ENCODE results near the gene PLA2G5. TPM values are rescaled to one million over a fixed set of nuclear protein-coding genes. Genes with fewer than 3 reads are reported as not detected.

PLA2G5 gene
- total RNA-seq, 2 experiments from 2014 or later: not detected

- Histone ChIP-seq H3K4me1 (ENCODE audit: insufficient read depth, low read length, poor library complexity, severe bottlenecking) (peaks cover 29% of the 10 kb centered on the region), H4K20me1 (ENCODE audit: insufficient read depth, low read length) (no peaks in the 10 kb centered on the region), H3K4me2 (ENCODE audit: low read length) (no peak overlapping the region), H3K36me3 (ENCODE audit: insufficient read depth, low read length) (no peaks in the 10 kb centered on the region), H3K9me2 (ENCODE audit: insufficient read depth, low read length) (no peaks in the 10 kb centered on the region), H2AFZ (ENCODE audit: low read length) (no peak overlapping the region), H3K9me3 (ENCODE audit: low read length) (no peaks in the 10 kb centered on the region), H3K4me3 (ENCODE audit: low read depth, low read length, poor library complexity, severe bottlenecking) (no peak overlapping the region), H3K79me2 (ENCODE audit: insufficient read depth, low read depth, low read length) (no peaks in the 10 kb centered on the region), H3K27ac (ENCODE audit: low read depth, low read length, poor library complexity, severe bottlenecking) (no peak overlapping the region)
- ChIA-PET POLR2A (no interaction called here), CTCF (ENCODE audit: unreplicated experiment) (no interaction called here)
- TF ChIP-seq EZH2phosphoT487 (IDR thresholded peaks at IDR 0.05; ENCODE audit: borderline replicate concordance, low read depth, low read length) (no peak), CTCF (conservative IDR thresholded peaks at IDR 0.05; ENCODE audit: low read length) (no peak)
- intact Hi-C loops (cut with micrococcal nuclease; ENCODE audit: unreplicated experiment): no loop called here
- BruUV-seq (replicated peaks): no TSS peak
- DNase-seq (ENCODE audit: low spot score): no peak
Measured at GRCh38 chr1:20083178-20083944, 13.4 kb downstream of the PLA2G5 start.

DNA sequence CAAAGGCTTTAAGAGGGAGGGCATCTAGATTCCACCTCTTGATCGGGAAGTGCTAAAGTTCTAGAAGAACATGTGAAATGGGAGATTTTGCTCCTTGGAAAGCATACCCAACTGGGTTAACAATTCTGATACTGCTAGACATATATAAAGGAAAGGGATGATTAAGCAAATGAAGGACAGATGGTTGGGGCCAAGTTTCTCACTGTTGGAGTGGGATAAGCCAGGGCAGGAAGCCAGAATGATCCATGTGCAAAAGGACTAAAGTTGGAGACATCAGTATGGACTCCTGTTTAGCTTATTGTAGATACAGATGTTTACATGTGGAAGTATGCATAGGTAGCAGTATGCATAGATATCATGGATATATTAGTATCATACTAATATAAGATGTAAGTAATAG lies 16.8 kb downstream of the PLA2G5 start:
- no TSS peak for BruUV-seq (replicated peaks)
- H3K36me3 ChIP-seq (ENCODE audit: insufficient read depth, low read length): no peaks in the 10 kb centered on the region
- H3K9me2 ChIP-seq (ENCODE audit: insufficient read depth, low read length): no peaks in the 10 kb centered on the region
- DNase-seq (ENCODE audit: low spot score): no peak
- no peak overlapping the region for H3K4me3 ChIP-seq (ENCODE audit: low read depth, low read length, poor library complexity, severe bottlenecking)
- H3K4me1 ChIP-seq (ENCODE audit: insufficient read depth, low read length, poor library complexity, severe bottlenecking): no peaks in the 10 kb centered on the region
- H3K4me2 ChIP-seq (ENCODE audit: low read length): no peak overlapping the region
- TF ChIP-seq CTCF (conservative IDR thresholded peaks at IDR 0.05; ENCODE audit: low read length): no peak
- TF ChIP-seq EZH2phosphoT487 (IDR thresholded peaks at IDR 0.05; ENCODE audit: borderline replicate concordance, low read depth, low read length): no peak
- no peaks in the 10 kb centered on the region for H3K79me2 ChIP-seq (ENCODE audit: insufficient read depth, low read depth, low read length)
- no peaks in the 10 kb centered on the region for H3K9me3 ChIP-seq (ENCODE audit: low read length)
- ChIA-PET CTCF (ENCODE audit: unreplicated experiment) (interaction anchor here (0.6 kb wide), 1 partner anchor 40 kb away, joined by 3 read pairs; no protein-coding TSS in a partner anchor), POLR2A (no interaction called here)
- H3K27ac ChIP-seq (ENCODE audit: low read depth, low read length, poor library complexity, severe bottlenecking): no peak overlapping the region
- intact Hi-C loops (cut with micrococcal nuclease; ENCODE audit: unreplicated experiment): no loop called here
- no peaks in the 10 kb centered on the region for H4K20me1 ChIP-seq (ENCODE audit: insufficient read depth, low read length)
- H2AFZ ChIP-seq (ENCODE audit: low read length): no peak overlapping the region

DNA sequence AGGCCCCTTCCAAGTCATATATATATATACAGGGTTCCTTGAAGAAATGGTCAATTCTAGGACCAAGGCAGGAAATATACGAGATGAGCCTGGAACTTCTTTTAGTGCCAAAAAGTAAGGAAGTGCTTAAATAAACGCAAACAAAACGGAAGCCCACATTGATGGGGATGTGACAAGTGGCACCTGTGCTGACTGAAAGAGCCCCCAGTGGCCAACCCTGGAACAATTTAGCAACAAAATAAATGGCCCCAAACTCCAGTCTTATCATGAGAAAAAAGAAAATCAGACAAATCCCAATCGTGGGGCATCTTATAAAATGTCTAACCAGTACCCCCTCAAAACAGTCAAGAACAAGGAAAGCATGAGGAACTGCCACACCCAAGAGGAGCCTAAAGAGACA lies 17.7 kb downstream of the PLA2G5 start:
- Histone ChIP-seq H3K27ac (ENCODE audit: low read depth, low read length, poor library complexity, severe bottlenecking) (no peak overlapping the region), H4K20me1 (ENCODE audit: insufficient read depth, low read length) (no peaks in the 10 kb centered on the region), H3K36me3 (ENCODE audit: insufficient read depth, low read length) (no peaks in the 10 kb centered on the region), H3K4me1 (ENCODE audit: insufficient read depth, low read length, poor library complexity, severe bottlenecking) (no peaks in the 10 kb centered on the region), H3K9me3 (ENCODE audit: low read length) (no peaks in the 10 kb centered on the region), H3K79me2 (ENCODE audit: insufficient read depth, low read depth, low read length) (no peaks in the 10 kb centered on the region), H2AFZ (ENCODE audit: low read length) (no peak overlapping the region), H3K4me3 (ENCODE audit: low read depth, low read length, poor library complexity, severe bottlenecking) (no peak overlapping the region), H3K4me2 (ENCODE audit: low read length) (0 out of 2 replicates have a peak overlapping the region, but pooled peaks have one; percentile 13), H3K9me2 (ENCODE audit: insufficient read depth, low read length) (no peaks in the 10 kb centered on the region)
- no TSS peak for BruUV-seq (replicated peaks)
- peak; percentile 81 for TF ChIP-seq CTCF (conservative IDR thresholded peaks at IDR 0.05; ENCODE audit: low read length)
- no peak for TF ChIP-seq EZH2phosphoT487 (IDR thresholded peaks at IDR 0.05; ENCODE audit: borderline replicate concordance, low read depth, low read length)
- intact Hi-C loops (cut with micrococcal nuclease; ENCODE audit: unreplicated experiment): no loop called here
- ChIA-PET CTCF (ENCODE audit: unreplicated experiment) (no interaction called here), POLR2A (no interaction called here)
- peak; percentile 58 for DNase-seq (ENCODE audit: low spot score)
